Globus pallidus (tissue), 1 donor: ENCODE measurements around the gene MAP3K21.

Source experiments
- DNase-seq: peaks from one replicate; pipeline ENCODE4 v3.0.0-alpha.2; 2015; ENCODE audit warnings: low spot score

The MAP3K21 gene

GRCh38 chr1:233389893-233390292, 62.4 kb downstream of the MAP3K21 start:
- no peak for DNase-seq

- no peak for DNase-seq
Observed at GRCh38 chr1:233390842-233391737, 63.6 kb downstream of the MAP3K21 start.

GRCh38 chr1:233393084-233393840, 65.7 kb downstream of the MAP3K21 start:
- no peak for DNase-seq

- no peak for DNase-seq
Observed at GRCh38 chr1:233393926-233394680, 66.6 kb downstream of the MAP3K21 start.

- DNase-seq, result peak; percentile 46
Observed at GRCh38 chr1:233394860-233395717, 67.6 kb downstream of the MAP3K21 start.

GRCh38 chr1:233395863-233396646, 68.5 kb downstream of the MAP3K21 start:
- no peak for DNase-seq

- DNase-seq, result no peak
Observed at GRCh38 chr1:233406339-233406960, 78.9 kb downstream of the MAP3K21 start.

- no peak for DNase-seq
Observed at GRCh38 chr1:233406994-233407631, 79.6 kb downstream of the MAP3K21 start.

GRCh38 chr1:233409540-233409939, 82.0 kb downstream of the MAP3K21 start:
- no peak for DNase-seq

- no peak for DNase-seq
Observed at GRCh38 chr1:233410906-233411305, 83.4 kb downstream of the MAP3K21 start.

- DNase-seq, result no peak
Observed at GRCh38 chr1:233412812-233413211, 85.3 kb downstream of the MAP3K21 start.

GRCh38 chr1:233421293-233421692, 93.8 kb downstream of the MAP3K21 start:
- no peak for DNase-seq

- DNase-seq, result no peak
Observed at GRCh38 chr1:233424779-233425178, 97.3 kb downstream of the MAP3K21 start.

- no peak for DNase-seq
Observed at GRCh38 chr1:233427907-233428306, 100.4 kb downstream of the MAP3K21 start.

- DNase-seq, result no peak
Observed at GRCh38 chr1:233431753-233432403, 104.4 kb downstream of the MAP3K21 start.

- no peak for DNase-seq
Observed at GRCh38 chr1:233432916-233433315, 105.4 kb downstream of the MAP3K21 start.

GRCh38 chr1:233433436-233434210, 106.1 kb downstream of the MAP3K21 start:
- no peak for DNase-seq
